Stimulated activated naive CD4-positive, alpha-beta T cell treated with Interleukin-2 at 50 U/mL for 16 hours (primary cell): ENCODE data around the gene CDK5RAP3.
A peak's percentile ranks its signal among the peaks of the same experiment; 100 is the strongest.
"Not testable (repeated sequence)": the region's sequence is repeated elsewhere in the genome, so short reads cannot be mapped to it uniquely, and the experiment has no call there.

Experiments
- DNase-seq: peaks from one replicate; lab custom pipeline; 2025; lab: John Stamatoyannopoulos, UW

The CDK5RAP3 gene

GRCh38 chr17:47975189-47975822, 4.4 kb downstream of the CDK5RAP3 start:
- no peak for DNase-seq

DNA sequence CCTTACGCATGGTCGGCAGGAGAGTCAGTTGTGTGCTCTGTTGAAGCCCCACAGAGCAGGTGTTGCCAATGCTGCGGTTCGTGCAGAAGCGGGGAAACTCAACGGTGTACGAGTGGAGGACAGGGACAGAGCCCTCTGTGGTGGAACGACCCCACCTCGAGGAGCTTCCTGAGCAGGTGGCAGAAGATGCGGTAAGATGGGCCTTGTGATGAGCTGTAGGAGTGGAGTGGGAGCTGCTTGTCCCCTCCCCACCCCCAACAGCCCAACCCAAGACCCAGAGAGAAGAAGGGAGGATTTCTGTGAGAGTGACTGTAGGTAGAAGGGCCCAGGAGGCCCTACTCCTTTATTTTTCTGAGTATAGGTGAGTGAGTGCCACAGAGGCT, 4.9 kb downstream of the CDK5RAP3 start:
- DNase-seq = no peak

- DNase-seq = peak; percentile 34
Observed at GRCh38 chr17:47978324-47978723, 7.4 kb downstream of the CDK5RAP3 start.

GRCh38 chr17:47980541-47980940, 9.6 kb downstream of the CDK5RAP3 start:
- no peak for DNase-seq

GRCh38 chr17:47981462-47981861, 10.5 kb downstream of the CDK5RAP3 start:
- no peak for DNase-seq

DNA sequence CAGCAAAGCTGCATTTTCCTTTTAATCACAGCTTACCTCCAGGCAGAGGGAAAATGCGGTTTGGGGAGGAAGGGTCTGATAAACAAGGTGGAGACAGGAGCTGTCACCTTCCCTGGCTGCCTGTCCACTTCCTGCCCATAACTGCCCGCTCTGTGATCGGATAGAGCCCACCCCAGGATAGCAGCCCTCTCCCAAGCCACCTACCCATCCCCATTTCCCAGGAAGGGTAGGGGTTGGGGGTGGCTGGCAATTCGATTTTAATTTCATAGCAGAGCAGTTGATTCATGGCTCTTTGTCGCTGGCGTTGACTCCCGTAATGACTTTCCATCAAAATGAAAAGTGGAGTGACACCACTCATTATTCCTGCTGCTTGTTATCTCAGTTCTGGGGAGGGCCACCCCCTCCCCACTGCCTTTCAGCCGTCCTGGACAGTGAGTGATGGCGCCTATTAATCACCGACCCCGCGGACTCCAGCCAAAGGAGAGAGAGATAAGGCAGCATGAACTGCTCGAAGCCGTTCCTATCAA, 11.2 kb downstream of the CDK5RAP3 start:
- no peak for DNase-seq

GRCh38 chr17:47982645-47983390, 11.9 kb downstream of the CDK5RAP3 start:
- no peak for DNase-seq

GRCh38 chr17:47983492-47984223, 12.7 kb downstream of the CDK5RAP3 start:
- DNase-seq = no peak

GRCh38 chr17:47986520-47986919, 15.6 kb downstream of the CDK5RAP3 start:
- no peak for DNase-seq

GRCh38 chr17:47987240-47987835, 16.4 kb downstream of the CDK5RAP3 start:
- DNase-seq = no peak

- not testable (repeated sequence) for DNase-seq
Observed at GRCh38 chr17:47988445-47988844, 17.5 kb downstream of the CDK5RAP3 start.

- DNase-seq = no peak
Observed at GRCh38 chr17:47989159-47989558, 18.2 kb downstream of the CDK5RAP3 start.

GRCh38 chr17:47989700-47990099, 18.8 kb downstream of the CDK5RAP3 start:
- DNase-seq = no peak

GRCh38 chr17:47990962-47991731, 20.2 kb downstream of the CDK5RAP3 start:
- no peak for DNase-seq

DNA sequence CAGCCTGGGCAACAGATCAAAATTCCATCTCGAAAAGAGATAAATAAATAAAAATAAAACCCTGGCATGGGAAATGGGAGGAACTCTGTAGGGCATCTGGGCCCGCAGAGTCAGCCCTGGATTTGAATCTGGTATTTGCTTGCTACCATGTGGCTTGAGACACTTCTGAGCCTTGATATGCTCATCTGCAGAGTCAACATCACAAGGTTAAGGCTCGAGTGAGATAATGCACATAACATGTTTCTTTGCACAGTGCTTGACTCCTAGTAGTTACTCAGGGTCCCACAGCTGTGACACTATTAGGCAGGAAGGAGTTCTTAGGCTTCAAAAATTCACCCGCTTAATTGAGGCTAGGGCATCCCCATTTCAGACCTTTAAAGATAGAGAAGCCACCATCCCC, 21.3 kb downstream of the CDK5RAP3 start:
- DNase-seq = no peak

DNA sequence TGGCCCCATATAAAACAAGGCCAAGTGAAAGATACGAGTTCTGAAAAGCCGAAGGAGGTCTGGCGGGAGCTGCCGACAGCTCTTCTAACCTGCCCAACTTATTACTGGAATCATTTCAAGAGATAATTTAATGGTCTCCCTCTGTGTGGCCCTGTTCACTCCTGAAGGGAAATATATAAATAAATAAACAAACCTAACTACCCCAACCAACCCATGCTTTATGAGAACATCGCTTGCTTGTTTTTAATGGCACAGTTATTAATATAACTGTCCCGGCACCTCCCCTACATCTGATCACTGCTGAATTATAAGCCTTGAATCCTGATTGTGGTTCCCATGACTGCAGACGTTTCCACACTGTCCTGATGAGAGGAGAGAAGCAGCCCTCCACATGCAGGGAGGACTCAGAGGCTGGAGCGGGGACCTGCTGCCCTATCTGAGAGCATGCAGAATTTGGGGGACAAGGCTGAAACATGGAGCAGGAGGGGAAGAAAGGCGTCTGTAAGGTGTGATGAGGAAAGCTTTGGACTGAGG, 22.2 kb downstream of the CDK5RAP3 start:
- DNase-seq = no peak

DNA sequence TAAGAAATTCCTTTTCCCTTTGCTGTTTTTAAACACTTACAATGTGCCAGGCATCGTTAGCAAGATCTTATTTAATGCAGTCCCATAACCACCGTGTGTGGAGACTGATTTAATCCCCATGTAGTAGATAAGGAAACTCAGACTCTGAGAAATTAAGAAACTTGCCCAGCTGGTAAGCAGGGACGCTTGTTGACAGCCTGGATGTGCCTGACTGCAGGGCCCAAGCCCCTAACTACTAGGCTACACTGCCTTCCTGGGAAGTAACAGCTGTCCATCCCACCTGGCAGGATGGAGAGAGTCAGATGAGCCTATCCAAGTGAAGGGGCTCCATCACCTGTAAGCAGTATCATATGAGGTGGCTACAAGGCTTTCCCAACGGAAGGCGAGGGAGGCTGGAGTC, 23.1 kb downstream of the CDK5RAP3 start:
- DNase-seq = no peak

DNA sequence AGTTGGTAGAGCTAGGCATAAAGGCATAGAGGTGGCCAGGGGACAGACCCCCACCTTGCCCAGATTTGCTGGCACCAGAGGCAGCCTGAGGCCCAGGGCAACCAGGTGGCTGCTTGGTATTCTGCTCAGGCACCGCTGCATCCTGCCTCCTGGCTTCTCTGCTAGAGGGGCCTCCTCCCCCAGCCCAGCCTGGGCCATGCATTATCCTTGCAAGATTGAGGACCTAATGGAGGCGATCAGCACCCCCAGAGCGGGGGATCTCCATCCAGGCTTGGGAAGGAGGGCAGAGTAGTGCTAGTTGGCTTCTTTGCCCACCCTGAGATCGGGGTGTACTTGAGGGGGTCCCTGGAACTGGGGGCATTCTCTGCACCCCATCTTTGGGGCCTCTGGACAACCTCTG, 23.8 kb downstream of the CDK5RAP3 start:
- DNase-seq = no peak

DNA sequence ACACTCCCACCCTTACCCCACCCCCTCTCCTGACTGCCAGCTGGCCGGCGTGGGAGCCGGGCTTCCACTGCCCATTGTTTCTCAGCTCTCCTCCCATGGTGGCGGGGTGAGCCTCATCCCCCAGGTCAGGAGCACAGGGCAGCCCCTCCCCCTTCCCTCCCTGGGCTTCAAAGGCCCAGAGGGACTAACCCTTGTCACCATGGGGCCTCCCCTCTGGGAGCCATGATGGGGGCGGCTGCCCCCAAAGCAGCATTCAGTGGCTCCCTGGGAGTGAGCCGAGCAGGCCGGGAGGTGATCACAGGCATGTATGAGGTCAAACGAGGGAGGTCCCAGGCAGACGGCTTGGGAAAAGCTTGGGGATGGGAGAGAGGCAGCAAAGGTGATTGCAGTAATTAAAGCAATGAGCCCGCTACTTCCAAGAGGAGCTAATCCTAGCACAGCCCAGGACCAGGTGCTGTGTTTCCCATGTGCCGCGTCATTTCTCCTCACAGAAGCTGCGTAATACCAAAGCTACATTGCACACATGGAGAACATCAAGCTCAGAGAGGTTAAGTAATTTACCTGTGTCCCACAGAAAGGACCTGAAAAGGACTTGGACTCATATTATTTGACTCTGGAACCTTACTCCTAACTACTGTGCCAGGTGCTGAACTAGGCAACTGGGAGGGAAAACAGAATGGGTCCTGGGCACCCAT, 24.5 kb downstream of the CDK5RAP3 start:
- no peak for DNase-seq

DNA sequence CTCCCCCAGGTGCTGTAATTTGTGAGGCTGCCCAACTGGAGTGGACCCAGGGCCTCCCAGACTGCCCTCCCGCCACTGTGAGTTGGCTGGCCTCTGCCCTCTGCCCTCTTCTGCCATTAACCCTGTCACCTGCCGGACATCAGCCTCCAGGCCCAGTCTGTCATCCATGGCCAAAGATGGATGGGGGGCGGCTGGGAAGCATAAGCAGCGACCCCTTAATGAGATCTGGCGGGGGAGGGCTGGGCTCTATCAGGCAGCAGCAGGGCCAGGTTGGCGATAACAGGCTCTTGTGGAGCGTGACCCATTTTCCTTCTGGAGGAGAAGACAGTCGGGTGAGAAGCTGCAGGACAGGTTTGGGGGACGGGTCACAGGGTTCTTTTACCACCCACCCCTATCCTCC, 25.3 kb downstream of the CDK5RAP3 start:
- no peak for DNase-seq

- DNase-seq = no peak
Observed at GRCh38 chr17:47997586-47997985, 26.7 kb downstream of the CDK5RAP3 start.
